GM15510 (cell line): Measurements from ENCODE around the gene KIF26B.

Experiments
- POLR2A ChIP-seq: IDR thresholded peaks from 3 replicates; pipeline ENCODE4 v1.6.1; 2011; ENCODE audit warnings: borderline replicate concordance; ENCODE audit not compliant: insufficient read length; ENCODE audit errors: extremely low read depth

Gene KIF26B

DNA sequence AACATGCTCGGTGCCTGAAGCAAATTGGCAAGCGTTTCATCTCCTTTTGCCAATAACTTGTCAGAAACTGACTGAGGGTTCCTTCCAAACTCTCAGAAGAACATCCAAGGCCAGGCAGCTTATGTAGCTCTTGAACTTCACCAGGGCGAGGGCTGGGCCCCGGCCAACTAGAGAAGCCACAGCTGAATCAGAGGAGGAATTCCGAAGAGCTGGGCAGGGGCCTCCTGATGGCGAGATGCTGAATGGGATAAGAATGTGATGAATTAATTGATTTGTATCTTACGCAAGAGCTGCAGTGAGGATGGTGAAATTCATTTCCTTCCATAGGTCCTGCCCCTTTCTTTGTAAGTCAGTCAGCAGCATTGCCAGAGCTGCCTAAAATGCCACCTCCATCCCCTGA, 345.8 kb downstream of the KIF26B start:
- TF ChIP-seq POLR2A: no peak

DNA sequence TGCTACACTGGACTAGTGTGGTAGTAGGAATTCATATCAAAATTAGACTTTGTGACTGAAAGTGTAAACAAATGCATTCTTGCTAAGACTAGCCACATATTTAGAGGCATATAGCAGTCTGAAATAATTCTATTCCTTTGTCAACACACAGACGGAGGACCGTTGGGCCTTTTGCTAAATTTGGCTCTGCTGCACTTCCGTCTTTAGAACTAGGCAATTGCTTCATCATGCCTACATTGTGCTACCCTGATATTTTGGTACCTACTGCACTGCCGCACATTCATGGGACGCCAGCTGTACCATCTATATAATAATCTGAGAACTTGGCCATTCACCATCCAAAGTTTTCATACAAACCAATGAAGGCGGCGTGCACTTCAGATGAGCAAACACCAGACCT, 346.8 kb downstream of the KIF26B start:
- no peak for TF ChIP-seq POLR2A

DNA sequence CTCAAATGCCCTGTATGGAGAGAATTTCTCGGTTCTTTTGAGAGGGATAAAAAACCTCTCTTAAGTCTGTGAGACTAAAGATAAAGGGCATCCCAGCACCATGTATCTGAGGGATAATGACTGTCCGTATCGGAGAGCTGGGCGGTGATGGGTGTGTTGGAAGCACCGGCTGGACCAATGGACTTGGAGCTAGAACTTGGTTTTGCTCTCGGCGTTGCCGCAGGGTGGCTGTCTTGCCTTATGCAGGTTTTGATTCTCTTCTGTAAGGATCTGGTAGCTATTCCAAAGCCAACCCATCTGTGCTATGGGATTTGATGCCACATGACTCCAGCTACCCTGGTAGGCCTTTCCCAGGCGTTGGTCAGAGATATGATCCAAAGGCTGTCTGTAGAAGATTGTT, 348.8 kb downstream of the KIF26B start:
- TF ChIP-seq POLR2A: no peak

DNA sequence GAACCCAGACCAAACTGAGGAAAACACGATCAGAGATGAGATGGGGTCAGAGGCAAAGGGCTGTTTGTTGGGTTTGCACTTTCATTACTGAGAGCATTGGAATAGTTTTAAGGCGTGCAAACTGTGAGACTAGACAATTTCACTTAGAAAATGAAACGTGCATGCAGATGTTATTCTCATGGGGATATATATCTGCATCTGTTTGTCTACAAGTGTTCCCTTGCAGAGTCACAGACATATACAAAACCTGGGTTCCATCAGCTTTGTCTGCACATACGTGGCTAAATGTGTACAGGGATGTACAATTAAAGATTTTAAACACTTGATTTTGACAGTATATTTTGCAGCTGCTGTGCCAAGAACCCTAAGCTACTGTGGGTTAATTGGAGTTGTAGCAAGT, 355.4 kb downstream of the KIF26B start:
- no peak for TF ChIP-seq POLR2A

DNA sequence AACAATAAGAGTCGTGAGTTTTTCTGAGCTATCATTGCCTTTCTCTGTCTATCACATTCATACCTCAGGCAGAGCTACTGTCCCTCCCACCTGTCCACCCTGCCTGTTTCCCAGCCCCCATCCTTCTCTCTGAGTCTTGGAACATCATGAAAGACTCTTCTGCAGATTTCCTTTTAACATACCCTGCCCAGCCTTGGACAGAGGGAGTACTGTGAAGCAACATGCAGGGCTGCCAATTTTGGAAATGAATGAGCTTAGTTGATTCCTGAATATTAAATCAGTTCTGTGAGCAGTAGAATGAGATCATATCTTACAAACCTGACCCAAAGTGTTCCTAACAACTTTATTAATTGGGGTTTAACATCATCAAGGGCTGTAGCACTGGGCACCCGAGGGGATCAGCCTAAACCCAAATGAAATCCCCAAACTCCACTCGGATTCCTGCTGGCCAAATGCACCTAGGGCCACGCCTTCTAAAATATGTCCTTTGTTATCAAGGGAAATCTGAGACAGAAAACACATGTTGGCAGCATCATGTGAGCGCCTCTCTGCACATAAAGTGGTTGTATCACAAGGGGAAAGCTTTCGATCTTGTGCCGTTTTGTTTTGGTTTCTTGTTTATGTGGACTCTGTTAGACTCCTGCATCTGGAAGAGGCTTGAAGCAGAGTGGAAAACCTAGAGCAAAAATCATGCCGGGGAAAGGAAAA, 357.6 kb downstream of the KIF26B start:
- TF ChIP-seq POLR2A: no peak

DNA sequence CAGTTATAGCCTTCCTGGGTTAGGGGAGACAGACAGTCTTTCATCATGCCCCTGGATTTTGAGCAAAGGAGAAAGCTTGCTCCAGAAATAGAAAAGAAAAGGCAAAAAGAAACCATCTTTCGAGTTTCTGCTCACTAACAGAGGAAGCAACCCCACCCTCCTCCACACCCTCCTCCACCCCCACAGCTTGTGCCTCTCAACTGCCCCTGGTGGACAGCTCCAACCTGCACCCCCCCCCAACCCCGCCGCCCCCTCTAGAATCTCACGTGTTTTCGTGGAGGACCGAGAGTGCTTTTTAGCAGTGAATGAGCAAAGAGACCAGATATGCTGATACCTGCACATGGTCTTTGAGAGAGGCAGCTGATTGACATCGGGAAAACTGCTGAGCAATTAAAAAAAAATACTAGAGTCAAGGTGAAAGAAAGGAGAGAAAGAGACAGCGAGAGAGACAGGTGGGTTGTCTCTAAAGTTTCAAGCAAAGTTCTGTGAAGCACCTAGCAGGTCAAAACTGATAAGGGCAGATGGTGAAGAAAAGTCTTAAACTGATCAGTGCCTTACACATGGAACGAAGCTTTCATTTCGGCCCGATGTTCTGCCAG, 358.3 kb downstream of the KIF26B start:
- no peak for TF ChIP-seq POLR2A

DNA sequence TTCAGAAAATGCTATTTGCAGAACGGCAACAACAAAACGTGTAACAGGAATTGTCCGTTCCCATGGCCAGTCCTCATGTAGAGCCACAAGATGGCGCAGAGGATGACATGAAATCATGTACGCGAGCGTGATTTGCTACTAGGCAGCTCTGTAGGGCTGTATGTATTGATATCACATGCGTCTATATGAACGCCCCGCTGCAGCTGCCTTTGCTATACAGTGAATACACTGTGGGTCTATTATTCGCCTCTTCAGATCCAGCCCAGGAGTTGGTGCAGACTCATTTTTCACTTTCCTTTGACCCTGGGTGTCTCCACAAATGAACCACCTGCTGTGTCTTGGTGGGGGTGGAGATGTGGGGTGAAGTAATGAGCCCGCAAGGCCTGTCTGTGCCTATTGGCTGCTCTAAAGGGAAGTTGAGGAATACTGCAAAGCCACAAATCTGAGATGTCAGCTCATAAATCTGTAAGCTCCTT, 361.5 kb downstream of the KIF26B start:
- no peak for TF ChIP-seq POLR2A

DNA sequence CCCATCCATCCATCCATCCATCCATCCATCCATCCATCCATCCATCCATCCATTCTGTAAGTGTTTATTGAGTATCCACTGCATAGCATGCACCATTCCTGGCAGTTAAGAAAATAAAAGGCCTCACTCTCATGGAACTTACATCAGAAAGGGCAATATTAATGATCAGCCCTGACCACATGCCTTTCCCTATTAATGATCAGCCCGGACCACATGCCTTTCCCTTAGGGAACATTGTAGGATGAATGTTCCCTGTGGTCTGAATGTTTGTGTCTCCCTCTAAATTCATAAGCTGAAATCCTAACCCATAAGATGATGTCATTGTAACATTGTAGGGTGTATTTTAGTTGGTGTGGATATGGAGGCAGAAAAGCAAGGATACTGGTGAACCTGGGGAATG, 365.8 kb downstream of the KIF26B start:
- no peak for TF ChIP-seq POLR2A

DNA sequence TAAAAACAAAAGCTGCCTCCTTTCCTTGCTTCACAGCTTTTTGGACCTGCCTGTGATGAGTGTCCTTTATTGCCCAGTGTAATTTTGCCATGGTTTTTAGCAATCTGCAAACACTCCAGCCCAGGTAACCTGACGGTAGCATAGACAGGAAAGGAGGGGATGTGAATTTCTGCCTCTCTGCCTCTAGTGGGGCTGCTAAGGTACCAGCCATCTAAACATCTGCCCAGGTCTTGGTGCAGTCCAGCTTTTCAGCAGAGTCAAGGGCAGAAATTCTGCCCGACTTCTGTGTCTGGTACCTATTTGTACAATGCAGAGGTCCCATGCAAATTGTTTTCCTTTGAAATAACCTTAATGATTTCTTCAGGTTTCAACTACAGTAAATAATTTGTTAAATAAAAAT, 371.4 kb downstream of the KIF26B start:
- TF ChIP-seq POLR2A: no peak

DNA sequence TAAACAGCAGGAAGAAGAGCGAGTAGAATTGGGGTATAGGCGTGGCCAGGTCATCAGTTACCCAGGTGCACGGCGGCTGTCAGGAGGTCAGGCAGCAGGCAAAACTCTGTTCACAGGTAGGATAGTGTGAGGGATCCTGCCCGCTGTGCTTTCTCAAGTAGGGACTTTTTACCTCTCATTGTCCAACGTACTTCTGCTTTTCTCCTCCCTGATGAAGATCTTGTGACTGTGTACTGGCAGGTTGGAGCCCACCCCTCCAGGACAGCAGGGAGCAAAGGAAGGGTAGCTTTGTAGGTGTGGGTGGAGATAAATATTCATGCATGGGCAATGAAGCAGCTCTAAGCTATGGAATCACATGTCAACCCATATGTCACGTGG, 373.5 kb downstream of the KIF26B start:
- TF ChIP-seq POLR2A: no peak

DNA sequence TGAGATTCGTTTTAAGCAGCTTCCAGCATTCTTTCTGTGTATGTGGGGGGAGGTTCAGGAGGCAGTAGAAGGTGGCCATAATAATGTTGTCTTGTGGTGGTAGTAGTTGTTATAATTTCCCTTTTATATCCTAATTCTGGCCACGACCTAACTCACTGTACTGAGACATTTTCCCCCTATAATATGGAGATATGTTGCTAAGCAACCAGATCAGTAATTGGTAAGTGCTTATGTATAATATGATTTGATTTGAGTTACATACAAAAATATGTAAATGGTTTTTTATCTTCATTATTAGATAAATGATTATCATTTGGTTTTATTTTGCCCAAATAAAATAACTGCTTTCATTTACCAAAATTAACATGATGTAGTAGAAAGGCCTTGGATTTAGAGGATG, 376.2 kb downstream of the KIF26B start:
- TF ChIP-seq POLR2A: no peak

DNA sequence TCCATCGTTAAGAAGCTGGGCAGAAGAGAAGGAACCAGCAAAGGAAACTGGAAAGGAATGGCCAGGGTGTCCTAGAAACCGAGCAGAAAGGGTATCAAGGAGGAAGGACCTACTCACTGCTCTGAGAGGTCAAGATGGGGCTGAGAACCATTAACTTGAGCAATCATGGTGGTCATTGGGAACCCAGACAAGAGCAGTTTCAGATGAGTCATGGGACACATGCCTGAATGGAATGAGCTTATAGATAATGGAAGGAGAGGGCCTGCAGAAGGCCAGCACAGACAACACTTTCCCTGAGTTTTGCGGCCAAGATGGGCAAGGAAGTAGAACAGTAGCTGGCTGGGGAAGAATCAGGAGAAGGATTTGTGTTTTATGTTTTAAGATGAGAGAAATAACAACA, 383.2 kb downstream of the KIF26B start:
- no peak for TF ChIP-seq POLR2A

DNA sequence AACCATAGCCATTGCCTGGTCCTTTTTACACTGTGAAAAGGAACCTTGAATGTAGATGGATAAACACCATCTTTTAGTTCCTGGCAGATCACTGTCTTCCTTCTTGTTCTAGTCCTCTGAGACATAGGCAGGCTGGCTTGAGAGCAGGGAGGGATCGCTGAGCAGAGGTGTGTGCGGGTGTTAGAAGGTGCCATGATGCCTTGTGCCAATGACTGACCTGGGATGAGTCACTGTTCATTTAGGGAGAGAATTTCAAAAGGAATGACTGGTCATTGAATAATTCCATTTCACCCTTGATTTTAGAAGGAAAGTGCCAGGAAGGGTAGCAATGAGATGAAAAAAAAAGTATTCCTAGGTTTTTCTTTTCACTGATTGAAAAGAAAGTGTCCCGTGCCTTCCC, 383.9 kb downstream of the KIF26B start:
- no peak for TF ChIP-seq POLR2A

DNA sequence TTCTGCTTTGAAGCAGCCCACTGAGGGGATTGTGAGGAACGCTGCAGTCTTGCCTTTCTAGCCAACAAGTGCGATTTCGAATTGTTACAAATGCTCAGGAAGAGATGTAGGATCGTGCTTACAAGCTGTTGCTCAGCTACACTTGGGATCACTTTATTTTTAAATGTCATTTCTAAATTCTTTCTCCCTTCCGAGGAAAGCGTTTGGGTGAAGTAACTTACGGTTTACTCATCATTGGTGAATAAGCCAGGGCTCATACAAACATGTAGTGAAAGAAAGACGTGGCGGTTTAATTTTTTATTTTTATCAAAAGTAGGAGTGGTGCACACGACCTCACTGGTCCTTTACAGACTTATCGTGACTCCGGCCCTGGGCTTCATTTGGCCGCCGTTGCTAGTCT, 386.6 kb downstream of the KIF26B start:
- TF ChIP-seq POLR2A: no peak

DNA sequence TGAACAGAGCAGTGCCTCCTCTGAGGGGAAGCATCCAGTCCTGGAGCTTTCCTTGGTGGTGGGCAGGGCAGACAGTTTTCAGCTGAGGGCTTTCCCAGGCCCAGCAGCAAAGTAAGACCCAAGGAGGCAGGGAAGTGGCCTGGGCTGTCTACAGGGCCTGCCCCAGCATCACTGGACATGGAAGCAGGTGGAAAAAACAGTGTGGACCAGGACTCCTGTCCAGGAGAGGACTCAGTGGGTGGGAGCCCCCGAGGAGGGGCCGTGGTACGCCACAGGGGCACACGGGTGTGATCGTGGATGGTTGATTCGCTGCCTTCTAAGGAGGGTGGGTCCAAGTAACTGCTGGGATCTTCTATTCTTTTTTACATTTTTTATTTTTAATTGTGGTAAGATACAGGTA, 387.6 kb downstream of the KIF26B start:
- TF ChIP-seq POLR2A: no peak

DNA sequence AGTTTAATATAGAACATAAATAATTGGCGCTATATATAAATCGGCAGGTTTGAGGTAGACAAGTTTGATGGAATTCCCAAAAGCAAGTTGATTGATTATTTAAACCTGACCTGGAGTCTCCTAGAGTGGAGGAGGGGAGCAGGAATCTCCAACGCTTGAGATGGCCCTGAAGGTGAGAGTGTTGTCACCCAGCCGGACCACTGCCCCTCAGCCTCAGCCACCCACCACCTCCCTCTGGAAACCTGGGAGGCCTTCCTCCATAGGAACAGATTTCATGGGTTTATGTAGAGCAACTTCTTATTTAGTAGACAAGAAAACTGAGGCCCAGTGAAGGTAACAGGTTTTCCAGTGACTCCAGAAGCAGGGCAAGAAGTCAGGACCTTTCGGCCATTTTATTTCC, 389.5 kb downstream of the KIF26B start:
- TF ChIP-seq POLR2A: no peak

DNA sequence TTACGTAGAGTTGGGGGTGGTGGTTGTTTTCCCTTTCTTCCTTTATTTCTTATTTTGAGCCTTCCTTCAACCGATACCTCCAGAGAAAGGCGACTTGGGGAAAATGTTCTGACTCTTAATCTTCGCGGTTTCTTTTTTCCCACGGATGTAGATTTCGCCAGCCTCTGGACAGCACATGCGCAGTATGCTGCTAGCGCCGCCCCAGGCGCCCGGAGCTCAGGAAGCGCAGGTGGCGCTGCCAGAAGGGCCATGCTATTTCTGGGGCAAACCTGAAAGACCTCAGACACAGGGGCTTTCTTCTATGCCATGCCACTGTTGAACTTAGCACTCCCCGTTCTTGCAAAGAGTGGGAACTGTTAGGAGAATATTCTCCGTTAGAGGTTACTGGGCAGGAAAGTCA, 392.1 kb downstream of the KIF26B start:
- no peak for TF ChIP-seq POLR2A

DNA sequence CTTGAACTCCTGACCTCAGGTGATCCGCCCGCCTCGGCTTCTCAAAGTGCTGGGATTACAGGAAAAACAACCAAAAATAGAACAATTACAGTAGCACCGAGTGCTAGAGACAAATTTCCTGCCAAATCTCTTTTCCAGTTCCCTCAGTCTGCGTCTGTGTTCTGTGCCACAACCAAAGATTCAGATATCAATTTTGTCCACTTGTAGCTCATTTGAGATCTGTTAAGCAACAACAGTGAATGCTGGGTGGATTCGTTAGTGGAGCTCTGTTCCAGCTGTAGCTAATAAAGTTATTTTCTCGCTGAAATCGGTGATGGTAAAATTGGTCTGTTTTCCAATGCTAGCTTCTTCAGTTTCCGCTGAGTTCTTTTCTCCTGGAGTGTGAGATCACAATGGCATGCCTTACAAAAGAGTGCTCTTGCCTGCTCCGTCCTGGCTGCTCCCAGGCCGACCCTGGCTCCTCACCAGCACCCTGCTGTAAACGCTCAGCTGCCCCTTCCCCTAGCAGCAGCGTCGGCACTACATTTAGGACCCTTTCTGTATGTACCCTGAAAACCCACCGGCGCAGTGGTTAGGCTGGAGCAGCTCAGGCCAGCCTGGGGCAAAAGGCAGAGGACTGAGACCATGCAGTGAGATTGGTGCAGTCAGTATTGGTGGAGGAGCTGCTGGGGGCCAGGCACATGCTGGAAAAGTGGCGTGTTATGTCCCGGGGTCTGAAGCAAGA, 395.4 kb downstream of the KIF26B start:
- no peak for TF ChIP-seq POLR2A
